ENCODE measurements around the gene ZNF580. TPM values are rescaled to one million over a fixed set of nuclear protein-coding genes. Genes with fewer than 3 reads are reported as not detected.

The ZNF580 gene
- total RNA-seq, 2 donors from 2014 or later: 32.0 to 36.7 TPM

- no peak for DNase-seq (ENCODE audit: low spot score)
- intact Hi-C loops (cut with DNase I): no loop called here
These were observed 1.6 kb downstream of the ZNF580 start for GRCh38 chr19:55642153-55643002.

- intact Hi-C loops (cut with DNase I): no loop called here
- DNase-seq (ENCODE audit: low spot score): peak; percentile 93
These were observed 2.4 kb downstream of the ZNF580 start, which contains the start of gene ZNF581 for GRCh38 chr19:55643003-55643886. Gene ZNF581 (plus strand): TSS chr19:55643649. CDS start chr19:55644572, 923 bp downstream.

- no peak for DNase-seq (ENCODE audit: low spot score)
- intact Hi-C loops (cut with DNase I): no loop called here
These were observed 3.0 kb downstream of the ZNF580 start for GRCh38 chr19:55643887-55644176.

- intact Hi-C loops (cut with DNase I): no loop called here
- DNase-seq (ENCODE audit: low spot score): no peak
These were observed 3.5 kb downstream of the ZNF580 start for GRCh38 chr19:55644191-55644833.

GRCh38 chr19:55644842-55645511 is 4.2 kb downstream of the ZNF580 start:
- DNase-seq (ENCODE audit: low spot score): no peak
- intact Hi-C loops (cut with DNase I): no loop called here

- DNase-seq (ENCODE audit: low spot score): no peak
- intact Hi-C loops (cut with DNase I): no loop called here
These were observed 4.7 kb downstream of the ZNF580 start for GRCh38 chr19:55645512-55645881.

GRCh38 chr19:55646889-55647731 is 6.3 kb downstream of the ZNF580 start:
- intact Hi-C loops (cut with DNase I): no loop called here
- DNase-seq (ENCODE audit: low spot score): no peak

GRCh38 chr19:55647732-55648584 is 7.2 kb downstream of the ZNF580 start, which contains the start of gene CCDC106:
Gene CCDC106 (plus strand): TSS chr19:55648212. CDS start chr19:55649047, 835 bp downstream.
- intact Hi-C loops (cut with DNase I): no loop called here
- DNase-seq (ENCODE audit: low spot score): peak; percentile 91

GRCh38 chr19:55648585-55649267 is 7.9 kb downstream of the ZNF580 start:
- no peak for DNase-seq (ENCODE audit: low spot score)
- intact Hi-C loops (cut with DNase I): no loop called here

GRCh38 chr19:55649268-55650125 is 8.7 kb downstream of the ZNF580 start:
- no peak for DNase-seq (ENCODE audit: low spot score)
- intact Hi-C loops (cut with DNase I): no loop called here

- DNase-seq (ENCODE audit: low spot score): no peak
- intact Hi-C loops (cut with DNase I): no loop called here
These were observed 9.3 kb downstream of the ZNF580 start for GRCh38 chr19:55650126-55650557.

- intact Hi-C loops (cut with DNase I): no loop called here
- no peak for DNase-seq (ENCODE audit: low spot score)
These were observed 9.9 kb downstream of the ZNF580 start for GRCh38 chr19:55650602-55651230.

GRCh38 chr19:55651236-55651635 is 10.4 kb downstream of the ZNF580 start:
- intact Hi-C loops (cut with DNase I): no loop called here
- DNase-seq (ENCODE audit: low spot score): no peak

- DNase-seq (ENCODE audit: low spot score): no peak
- intact Hi-C loops (cut with DNase I): no loop called here
These were observed 11.7 kb downstream of the ZNF580 start for GRCh38 chr19:55652311-55653128.
